Activated naive CD4-positive, alpha-beta T cell treated with anti-CD3 and anti-CD28 coated beads, Interleukin-2, amount 50 U/mL, for 24 hours (primary cell): ENCODE measurements around the gene CD2.

Experiments
- H3K27ac Mint-ChIP-seq: one replicate; pipeline ENCODE4 v1.8.0; 2021; ENCODE audit warnings: mild to moderate bottlenecking, mixed read lengths
- H3K27me3 Mint-ChIP-seq: one replicate; pipeline ENCODE4 v1.8.0; 2021; ENCODE audit warnings: mixed read lengths
- H3K36me3 Mint-ChIP-seq: one replicate; pipeline ENCODE4 v1.8.0; 2021; ENCODE audit warnings: mixed read lengths
- H3K4me1 Mint-ChIP-seq: one replicate; pipeline ENCODE4 v1.8.0; 2021; ENCODE audit warnings: mixed read lengths
- H3K4me3 Mint-ChIP-seq: one replicate; pipeline ENCODE4 v1.8.0; 2021; ENCODE audit warnings: mild to moderate bottlenecking, mixed read lengths
- H3K9me3 Mint-ChIP-seq: one replicate; pipeline ENCODE4 v1.8.0; 2021; ENCODE audit warnings: mixed read lengths

Gene CD2

DNA sequence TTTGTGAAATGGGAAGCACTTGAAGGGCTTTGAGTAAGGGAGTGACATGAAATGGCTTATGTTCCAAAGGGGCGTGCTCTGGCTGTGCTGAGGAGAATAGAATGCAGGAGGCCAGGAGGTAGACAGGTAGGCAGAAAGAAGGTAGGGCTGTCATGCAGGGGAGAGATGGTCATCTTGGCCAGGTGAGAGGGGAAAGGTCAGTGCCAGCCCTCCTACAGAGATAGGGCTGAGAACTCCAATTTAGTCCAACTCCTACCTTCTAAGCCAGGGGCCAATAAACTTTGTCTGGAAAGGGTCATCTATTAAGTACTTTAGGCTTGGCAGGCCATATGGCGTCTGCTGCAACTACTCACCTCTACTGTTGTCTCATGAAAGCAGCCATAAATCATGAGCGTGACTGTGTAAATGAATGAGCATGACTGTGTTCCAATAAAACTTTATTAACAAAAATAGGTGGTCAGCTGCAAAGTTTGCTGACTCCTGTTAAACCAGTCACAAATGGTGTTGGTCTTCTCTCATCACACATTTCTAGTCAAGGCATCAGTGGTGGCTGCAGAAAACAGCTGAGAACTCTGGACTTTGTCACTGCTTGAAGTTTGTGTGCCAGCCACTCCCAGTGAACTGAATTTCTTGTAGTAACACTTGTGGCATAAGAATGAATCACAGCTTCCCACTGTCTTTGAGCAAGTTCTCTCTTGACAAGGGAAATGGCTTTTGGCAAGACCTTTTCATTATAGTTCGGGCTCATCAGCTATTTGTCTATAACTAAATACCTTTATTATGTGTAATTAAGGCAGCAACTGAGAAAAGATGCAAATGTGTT, 32.0 kb upstream of the CD2 start:
- Mint-ChIP-seq H3K4me1 (peaks cover 16% of the 10 kb centered on the region), H3K27me3 (no peaks in the 10 kb centered on the region), H3K27ac (no peak overlapping the region), H3K4me3 (no peak overlapping the region), H3K36me3 (no peaks in the 10 kb centered on the region), H3K9me3 (no peaks in the 10 kb centered on the region)

DNA sequence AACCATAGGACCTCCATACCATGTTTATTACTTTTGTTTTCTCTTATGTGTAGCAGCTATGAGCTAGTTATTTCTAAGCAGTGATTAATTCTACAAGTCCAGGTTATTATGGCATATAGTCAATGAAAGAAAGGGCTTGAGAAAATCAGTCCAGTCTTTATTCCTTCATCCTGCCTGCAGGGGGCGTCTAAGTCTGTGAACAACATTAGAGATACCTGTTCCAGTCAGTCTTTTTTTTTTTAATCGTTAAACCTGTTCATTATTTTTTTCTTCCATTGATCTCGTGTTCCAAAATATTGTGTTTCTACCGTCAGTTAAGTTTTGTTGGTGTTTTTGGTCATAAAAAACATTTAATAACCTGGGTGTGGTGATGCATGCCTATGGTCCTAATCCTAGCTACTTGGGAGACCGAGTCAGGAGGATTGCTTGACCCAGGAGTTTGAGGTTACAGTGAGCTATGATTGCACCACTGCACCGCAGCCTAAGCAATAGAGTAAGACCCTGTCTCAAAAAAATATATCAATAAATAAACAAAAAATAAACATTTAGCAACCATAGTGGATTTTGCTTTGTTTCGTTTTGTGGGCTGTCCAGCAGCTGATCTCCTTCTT, 29.4 kb upstream of the CD2 start:
- H3K4me1 Mint-ChIP-seq, result peaks cover 22% of the 10 kb centered on the region
- no peaks in the 10 kb centered on the region for H3K27me3 Mint-ChIP-seq
- no peaks in the 10 kb centered on the region for H3K36me3 Mint-ChIP-seq
- H3K27ac Mint-ChIP-seq, result peak overlapping the region; percentile 48
- H3K9me3 Mint-ChIP-seq, result no peaks in the 10 kb centered on the region
- no peak overlapping the region for H3K4me3 Mint-ChIP-seq

DNA sequence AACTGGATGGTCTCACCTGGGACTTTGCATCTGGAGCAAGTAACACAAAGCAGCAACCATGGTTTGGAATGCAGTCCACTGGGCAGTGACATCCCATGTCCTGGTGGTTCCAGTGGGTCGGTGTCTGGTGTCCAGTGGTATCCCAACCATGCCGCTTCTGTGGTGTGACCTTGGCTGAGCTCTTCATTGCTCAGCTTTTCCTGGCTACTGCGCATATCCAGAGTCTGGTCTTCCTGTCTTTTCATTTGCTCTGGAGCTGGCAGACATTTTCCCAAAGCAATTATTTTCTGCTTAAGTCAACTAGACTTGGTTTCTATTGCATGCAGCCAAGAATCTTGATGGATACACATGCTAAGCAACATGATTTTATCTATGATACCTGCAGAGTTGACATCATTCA, 28.4 kb upstream of the CD2 start:
- Mint-ChIP-seq H3K36me3 (no peaks in the 10 kb centered on the region), H3K27ac (no peak overlapping the region), H3K4me3 (no peak overlapping the region), H3K4me1 (peaks cover 22% of the 10 kb centered on the region), H3K9me3 (no peaks in the 10 kb centered on the region), H3K27me3 (no peaks in the 10 kb centered on the region)

DNA sequence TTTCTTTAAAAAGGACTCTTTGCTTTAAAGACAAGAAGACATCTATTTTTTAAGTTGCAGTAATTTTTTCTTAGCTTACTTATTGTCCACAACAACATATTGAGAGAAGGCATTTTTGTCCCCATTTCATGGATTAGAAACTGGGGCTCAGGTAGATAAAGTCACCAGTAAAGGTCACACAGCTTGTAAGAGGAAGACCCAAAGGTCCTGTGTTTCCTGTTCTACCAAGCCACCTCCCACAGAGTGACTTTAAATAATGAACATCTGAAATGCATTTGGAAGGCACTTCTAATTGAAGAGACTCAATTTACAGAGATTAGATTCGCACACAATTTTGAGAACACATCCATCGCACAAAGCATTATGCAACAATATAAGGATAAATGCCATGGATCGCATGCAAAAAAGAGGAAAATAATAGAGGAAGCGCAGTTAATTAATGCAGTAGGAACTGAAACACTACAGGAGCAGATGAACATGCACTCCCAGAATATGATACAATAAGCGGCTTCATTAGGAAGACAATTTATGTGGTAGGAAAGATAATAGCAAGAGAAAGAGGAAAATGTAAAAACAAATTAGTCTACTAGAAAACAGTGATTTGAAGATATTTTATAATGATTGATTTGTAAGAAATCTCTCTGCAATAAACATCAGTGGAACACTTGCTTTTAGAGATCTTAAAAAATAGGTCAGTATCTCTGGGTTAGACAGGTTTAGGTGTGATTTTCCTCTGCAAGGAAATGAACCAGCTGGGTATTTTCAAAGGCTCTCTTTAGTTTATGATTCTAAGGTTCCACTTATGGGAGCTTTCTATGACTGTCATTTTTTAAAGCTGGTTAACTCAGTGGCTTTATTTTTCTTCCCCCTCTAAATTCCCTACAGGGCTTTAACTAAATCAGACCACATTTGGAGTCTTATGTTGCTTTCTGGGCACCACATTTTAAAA, 27.1 kb upstream of the CD2 start:
- Mint-ChIP-seq H3K27ac (peak overlapping the region; percentile 52), H3K4me1 (peaks cover 22% of the 10 kb centered on the region), H3K9me3 (no peaks in the 10 kb centered on the region), H3K27me3 (no peaks in the 10 kb centered on the region), H3K36me3 (no peaks in the 10 kb centered on the region), H3K4me3 (no peak overlapping the region)

DNA sequence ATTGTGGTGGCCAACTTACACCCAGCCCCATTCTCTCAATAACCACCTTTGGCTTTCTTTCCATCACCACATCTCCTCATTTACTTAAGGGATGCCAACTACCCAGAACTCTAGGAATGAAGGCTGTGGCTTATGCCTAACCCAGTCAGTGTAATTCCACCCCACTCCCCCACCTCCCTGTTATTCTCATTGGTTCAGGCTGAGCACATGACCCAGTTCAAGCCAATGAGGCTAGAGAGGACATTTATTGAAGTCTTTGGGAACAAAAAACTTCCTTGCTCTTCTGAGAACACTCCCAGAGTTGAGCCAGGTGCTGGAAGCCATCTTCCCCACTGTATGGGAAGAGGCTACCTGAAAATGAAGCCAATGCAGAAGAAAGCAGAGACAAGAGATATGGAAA, 22.8 kb upstream of the CD2 start:
- Mint-ChIP-seq H3K36me3 (no peaks in the 10 kb centered on the region), H3K9me3 (no peaks in the 10 kb centered on the region), H3K27me3 (no peaks in the 10 kb centered on the region), H3K4me3 (no peak overlapping the region), H3K27ac (no peak overlapping the region), H3K4me1 (peaks cover 24% of the 10 kb centered on the region)

DNA sequence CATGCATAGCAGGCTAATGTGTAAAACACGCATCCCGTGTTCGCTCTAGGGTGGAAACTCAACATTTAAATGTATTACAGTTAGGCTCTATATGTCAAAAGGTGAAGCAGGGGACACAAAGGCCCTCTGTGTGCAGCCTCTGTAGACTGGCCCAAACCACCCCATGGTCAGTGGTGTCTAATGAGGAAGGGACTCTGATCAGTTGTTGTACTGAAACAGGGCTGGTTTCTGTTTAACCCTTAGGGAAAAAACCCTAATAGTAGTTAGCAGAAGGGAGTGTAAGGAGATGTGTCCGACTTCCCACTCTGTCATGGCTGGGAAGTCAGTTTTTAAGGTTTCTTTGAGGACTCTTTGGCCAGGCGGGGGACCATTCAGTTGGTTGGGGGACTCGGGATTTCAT, 21.5 kb upstream of the CD2 start:
- Mint-ChIP-seq H3K4me1 (peaks cover 24% of the 10 kb centered on the region), H3K27ac (no peak overlapping the region), H3K27me3 (no peaks in the 10 kb centered on the region), H3K4me3 (no peak overlapping the region), H3K9me3 (no peaks in the 10 kb centered on the region), H3K36me3 (no peaks in the 10 kb centered on the region)

DNA sequence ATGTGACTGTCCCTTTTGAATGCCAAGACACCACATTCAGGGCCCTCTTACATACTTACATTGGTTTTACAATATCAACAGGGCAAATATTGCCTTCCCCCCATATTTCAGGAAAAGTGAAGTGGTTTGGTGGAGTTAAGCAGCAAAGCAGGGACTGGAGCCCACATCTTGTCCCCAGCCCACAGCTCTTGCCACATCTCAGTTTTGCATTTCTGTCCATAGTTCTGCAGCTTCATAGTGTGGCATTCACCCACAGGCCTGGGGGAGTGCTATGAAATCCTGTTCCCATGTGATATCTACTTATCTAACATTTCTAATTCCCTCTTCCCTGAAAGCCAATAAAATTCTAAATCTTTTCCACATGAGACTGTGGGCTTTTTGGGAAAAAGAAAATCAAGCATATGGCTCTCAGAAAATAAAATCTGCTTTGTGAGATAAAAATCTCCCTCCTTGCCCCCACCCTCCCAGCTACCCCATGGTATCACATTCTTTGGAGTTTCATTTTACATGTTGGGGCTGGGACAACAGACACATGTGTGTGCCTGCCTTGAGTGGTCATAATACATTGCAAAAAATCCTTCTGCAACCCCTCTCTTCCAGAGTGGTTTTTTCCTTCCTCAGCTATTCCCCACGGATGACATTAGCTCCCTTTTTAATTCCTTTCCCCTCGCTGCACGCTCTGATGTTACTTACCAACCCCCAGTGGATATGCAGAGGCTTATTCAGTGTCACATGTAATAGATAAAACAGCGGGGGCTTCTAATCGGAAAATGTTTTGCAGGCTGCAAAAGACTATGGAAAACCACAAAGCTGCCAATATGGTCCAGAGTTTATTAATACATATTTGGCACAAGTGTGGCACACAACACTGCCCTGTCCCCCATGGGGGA, 20.5 kb upstream of the CD2 start:
- H3K36me3 Mint-ChIP-seq, result no peaks in the 10 kb centered on the region
- no peak overlapping the region for H3K4me3 Mint-ChIP-seq
- no peak overlapping the region for H3K27ac Mint-ChIP-seq
- peaks cover 33% of the 10 kb centered on the region for H3K4me1 Mint-ChIP-seq
- no peaks in the 10 kb centered on the region for H3K9me3 Mint-ChIP-seq
- H3K27me3 Mint-ChIP-seq, result no peaks in the 10 kb centered on the region

DNA sequence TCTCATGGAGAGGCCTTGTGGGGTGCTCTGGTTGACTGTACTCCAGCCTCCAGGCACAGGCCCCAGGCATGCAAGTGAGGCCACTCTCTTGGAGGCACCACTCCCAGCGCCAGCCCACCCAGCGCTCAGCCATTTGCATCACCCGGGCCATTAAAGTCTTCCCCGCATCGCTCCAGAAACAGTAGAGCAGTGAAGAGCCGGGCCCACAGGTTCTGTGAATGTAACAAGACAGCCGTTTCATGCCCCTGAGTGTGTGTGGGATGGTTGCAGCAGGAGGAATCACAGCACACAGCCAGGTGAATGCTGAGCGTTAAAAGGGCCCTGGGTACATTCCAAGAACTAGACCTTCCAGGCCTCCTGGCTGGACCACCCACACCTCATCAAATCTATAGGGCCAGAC, 19.0 kb upstream of the CD2 start:
- Mint-ChIP-seq H3K4me1 (peaks cover 48% of the 10 kb centered on the region), H3K9me3 (peaks cover 3% of the 10 kb centered on the region), H3K27me3 (no peaks in the 10 kb centered on the region), H3K36me3 (peaks cover 3% of the 10 kb centered on the region), H3K4me3 (no peak overlapping the region), H3K27ac (peak overlapping the region; percentile 97)

DNA sequence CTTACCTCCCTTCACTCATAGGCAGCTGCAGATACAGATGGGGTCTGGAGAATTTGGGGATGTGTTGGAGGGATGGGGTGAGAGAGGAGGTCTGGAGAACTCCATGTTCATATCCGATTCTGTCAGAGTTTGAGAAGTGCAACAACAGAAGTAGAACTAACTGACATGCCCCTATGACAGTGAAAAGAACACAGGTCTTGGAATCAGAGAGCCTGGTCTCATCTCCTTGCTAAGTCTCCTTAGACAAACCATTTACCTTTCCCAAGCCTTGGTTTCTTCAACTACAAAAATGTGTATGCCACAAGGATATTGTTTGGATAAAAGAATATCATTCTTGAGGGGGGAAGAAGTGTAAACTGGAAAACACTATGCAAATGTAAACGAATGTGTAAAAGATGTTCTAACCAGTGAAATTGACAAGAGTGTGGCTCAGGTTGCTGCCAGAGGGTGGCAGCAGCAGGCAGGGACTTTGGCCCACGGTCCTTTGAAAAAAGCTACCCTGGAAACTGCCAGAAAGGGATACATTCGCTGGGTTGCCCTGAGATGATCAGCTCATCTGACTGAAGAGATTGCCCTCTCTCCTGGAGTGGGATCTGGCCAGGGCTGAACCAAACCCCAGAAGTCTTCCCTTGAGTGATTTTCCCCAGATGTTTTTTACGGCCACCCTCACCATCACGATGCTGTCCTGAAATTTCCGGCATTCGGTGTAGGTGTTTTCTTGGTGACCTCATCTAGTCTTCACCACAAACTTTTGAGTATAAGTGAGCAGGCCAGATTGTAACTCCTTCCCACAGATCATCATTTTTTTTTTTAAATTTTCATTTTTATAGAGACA, 17.0 kb upstream of the CD2 start:
- peak overlapping the region; percentile 100 for H3K27ac Mint-ChIP-seq
- H3K36me3 Mint-ChIP-seq, result peaks cover 9% of the 10 kb centered on the region
- peak overlapping the region; percentile 78 for H3K4me3 Mint-ChIP-seq
- no peaks in the 10 kb centered on the region for H3K27me3 Mint-ChIP-seq
- peaks cover 58% of the 10 kb centered on the region for H3K4me1 Mint-ChIP-seq
- H3K9me3 Mint-ChIP-seq, result peaks cover 8% of the 10 kb centered on the region

DNA sequence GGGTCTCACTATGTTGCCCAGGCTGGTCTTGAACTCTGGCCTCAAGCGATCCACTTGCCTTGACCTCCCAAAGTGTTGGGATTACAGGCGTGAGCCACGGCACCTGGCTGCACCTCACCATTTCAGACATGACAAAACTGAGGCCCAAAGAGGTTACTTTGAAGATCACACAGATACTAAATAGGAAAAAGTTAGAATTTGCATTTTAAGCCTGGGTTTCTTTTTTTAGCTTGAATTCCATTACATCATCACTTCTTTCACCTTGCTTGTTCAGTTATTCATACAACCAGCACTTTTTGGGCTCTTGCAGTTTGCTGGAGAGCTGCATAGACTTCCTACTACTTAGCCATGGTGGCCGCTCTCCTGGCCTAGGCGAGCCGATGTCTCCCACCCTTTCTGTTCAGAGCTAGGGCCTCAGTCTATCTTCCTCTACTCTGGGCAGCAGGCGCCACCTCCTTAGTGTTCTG, 16.3 kb upstream of the CD2 start:
- Mint-ChIP-seq H3K27me3 (no peaks in the 10 kb centered on the region), H3K9me3 (peaks cover 8% of the 10 kb centered on the region), H3K4me3 (peak overlapping the region; percentile 78), H3K27ac (peak overlapping the region; percentile 100), H3K36me3 (peaks cover 11% of the 10 kb centered on the region), H3K4me1 (peaks cover 58% of the 10 kb centered on the region)

DNA sequence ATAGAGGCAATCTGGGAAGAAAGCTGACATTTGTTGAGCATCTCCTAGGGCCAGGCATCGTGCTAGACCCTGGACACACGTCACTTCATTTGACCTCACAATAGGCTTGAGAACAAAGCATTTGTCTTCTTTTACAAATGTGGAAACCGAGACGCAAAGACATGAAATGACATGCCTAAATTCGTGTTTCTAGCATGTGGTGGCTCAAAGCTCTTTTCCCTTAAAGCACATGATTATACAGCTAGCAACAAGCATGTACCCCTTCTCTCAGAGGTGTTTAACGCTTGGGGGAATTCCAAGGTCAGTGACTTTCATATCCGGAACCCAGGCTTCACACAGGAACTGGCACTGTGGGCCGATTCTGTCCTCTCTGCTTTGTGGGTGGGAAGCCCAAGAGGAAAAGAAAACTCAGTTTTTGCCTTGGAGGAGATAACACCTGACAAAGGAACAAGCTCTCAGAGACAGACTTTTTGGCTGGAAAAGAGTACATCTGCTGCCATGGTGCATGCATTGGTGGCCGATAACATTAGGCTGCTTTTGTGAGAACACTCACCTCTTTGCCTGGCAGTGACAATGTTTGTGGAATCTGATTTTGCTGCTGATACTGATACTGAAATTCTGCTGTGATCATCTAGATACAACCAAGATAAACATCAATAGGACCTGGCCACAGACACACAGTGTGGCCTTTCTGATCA, 15.4 kb upstream of the CD2 start:
- peak overlapping the region; percentile 100 for H3K27ac Mint-ChIP-seq
- no peaks in the 10 kb centered on the region for H3K27me3 Mint-ChIP-seq
- peaks cover 18% of the 10 kb centered on the region for H3K36me3 Mint-ChIP-seq
- H3K4me3 Mint-ChIP-seq, result peak overlapping the region; percentile 78
- H3K4me1 Mint-ChIP-seq, result peaks cover 58% of the 10 kb centered on the region
- H3K9me3 Mint-ChIP-seq, result peaks cover 8% of the 10 kb centered on the region

DNA sequence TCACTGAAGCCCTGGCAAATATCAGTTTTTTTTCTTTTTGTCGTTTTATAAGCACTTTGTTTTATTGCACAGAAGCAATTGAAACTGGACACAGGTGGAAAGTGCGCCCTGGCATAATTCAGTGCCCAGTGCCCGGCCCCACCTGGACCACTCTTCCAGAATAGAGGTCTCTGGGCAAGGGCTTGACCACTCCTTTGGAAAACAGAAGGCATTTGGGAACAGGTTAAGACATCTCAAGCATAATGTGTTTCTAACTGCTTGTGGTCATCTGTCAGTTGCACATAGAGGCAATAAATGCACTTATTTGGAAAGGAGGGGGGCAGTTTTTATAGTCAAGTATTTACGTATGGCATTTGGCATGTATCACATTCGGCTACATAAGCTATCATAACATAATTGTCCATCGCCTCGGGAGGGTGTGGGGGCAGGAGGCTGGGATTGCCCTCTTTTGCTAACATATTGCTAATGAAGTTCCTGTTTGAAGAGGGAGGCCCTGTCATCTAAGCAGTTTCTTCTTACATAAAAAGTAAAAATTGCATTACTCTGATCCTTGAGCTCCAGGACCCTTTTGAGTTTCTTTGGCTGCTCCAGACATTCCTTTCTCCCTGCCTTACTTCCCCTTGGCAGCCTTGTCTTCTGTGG, 14.7 kb upstream of the CD2 start:
- peaks cover 22% of the 10 kb centered on the region for H3K36me3 Mint-ChIP-seq
- H3K27ac Mint-ChIP-seq, result peak overlapping the region; percentile 100
- H3K9me3 Mint-ChIP-seq, result peaks cover 8% of the 10 kb centered on the region
- H3K4me1 Mint-ChIP-seq, result peaks cover 58% of the 10 kb centered on the region
- peak overlapping the region; percentile 78 for H3K4me3 Mint-ChIP-seq
- no peaks in the 10 kb centered on the region for H3K27me3 Mint-ChIP-seq

DNA sequence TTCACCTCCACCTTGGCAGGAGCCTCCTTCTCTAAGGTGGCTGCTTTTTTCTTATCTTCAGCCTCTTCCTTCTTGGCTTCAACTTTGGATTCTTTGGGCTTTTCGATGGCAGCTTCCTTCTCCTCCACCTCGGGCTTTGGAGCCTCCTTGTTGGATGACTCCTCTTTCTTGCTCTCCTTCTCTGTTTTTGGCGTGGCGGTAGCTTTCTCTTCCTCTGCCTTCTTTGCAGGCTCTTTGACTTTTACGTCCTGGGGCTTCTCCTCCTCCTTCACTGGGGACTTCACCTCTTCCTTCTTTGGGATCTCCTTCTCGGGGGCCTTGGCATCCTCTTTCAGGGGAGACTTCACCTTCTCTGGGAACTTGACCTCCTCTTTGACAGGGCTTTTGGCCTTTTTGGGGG, 13.9 kb upstream of the CD2 start:
- Mint-ChIP-seq H3K27me3 (no peaks in the 10 kb centered on the region), H3K4me3 (peak overlapping the region; percentile 76), H3K27ac (peak overlapping the region; percentile 99), H3K4me1 (peaks cover 59% of the 10 kb centered on the region), H3K36me3 (peaks cover 28% of the 10 kb centered on the region), H3K9me3 (peaks cover 10% of the 10 kb centered on the region)
